ENCODE results near the gene CRY1. TPM values are rescaled to one million over a fixed set of nuclear protein-coding genes. Genes with fewer than 3 reads are reported as not detected.
"Not testable (repeated sequence)": the region's sequence is repeated elsewhere in the genome, so short reads cannot be mapped to it uniquely, and the experiment has no call there.

Gene CRY1
- total RNA-seq, 1 donor from 2014 or later, result 19.2 TPM

DNA sequence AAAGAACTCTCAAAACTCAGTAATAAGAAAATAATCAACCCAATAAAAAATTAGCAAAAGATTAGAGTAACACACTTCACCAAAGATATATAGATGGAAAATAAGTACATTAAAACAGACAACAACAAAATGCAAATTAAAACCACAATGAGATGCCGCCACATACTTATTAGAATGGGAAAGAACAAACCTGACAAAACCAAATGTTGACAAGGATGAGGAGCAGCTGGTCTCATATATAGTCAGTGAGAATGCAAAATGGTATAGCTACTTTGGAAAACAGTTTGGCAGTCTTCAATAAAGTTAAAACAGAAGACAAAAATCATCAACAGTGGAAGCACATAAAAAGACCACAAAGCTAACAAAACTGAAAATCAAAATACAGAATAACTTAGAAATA is 29.1 kb downstream of the CRY1 start:
- no peak for DNase-seq

- no peak for DNase-seq
Measured at GRCh38 chr12:107058190-107058589, 35.2 kb downstream of the CRY1 start.

- peak; percentile 57 for DNase-seq
Measured at GRCh38 chr12:107057071-107057834, 36.1 kb downstream of the CRY1 start.

- DNase-seq, result no peak
Measured at GRCh38 chr12:107053709-107054108, 39.6 kb downstream of the CRY1 start.

DNA sequence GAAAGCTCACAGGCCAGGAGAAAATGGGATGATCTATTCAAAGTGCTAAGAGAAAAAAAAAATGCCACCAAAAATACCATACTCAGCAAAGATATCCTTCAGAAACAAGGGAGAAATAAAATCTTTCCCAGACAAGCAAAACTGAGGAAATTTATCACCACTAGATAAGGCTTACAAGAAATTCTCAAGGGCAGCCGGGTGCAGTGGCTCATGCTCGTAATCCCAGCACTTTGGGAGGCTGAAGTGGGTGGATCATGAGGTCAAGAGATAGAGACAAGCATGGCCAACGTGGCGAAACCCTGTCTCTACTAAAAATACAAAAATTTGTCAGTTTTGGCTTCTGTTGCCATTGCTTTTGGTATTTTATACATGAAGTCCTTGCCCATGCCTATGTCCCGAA is 48.2 kb downstream of the CRY1 start:
- no peak for DNase-seq

GRCh38 chr12:107042801-107043200 is 50.5 kb downstream of the CRY1 start:
- no peak for DNase-seq

DNA sequence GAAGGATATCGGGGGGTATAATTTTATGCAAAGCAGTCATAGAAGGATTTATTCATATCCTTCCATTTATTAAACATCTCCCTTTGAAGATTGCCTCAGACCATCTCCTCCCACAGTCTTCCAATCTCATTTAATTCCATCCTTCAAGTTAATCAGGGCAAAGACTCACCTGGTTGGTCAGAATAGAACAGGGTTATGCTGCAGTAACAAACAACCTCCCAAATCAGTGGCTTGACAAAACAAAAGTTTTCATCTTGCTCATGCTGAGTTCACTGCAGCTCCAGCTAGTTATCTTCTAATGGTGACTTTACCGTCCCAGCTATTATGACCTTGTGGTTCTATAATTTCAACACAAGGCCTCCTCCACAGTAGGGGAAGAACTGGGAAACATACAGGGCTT is 57.6 kb downstream of the CRY1 start:
- DNase-seq, result no peak

DNA sequence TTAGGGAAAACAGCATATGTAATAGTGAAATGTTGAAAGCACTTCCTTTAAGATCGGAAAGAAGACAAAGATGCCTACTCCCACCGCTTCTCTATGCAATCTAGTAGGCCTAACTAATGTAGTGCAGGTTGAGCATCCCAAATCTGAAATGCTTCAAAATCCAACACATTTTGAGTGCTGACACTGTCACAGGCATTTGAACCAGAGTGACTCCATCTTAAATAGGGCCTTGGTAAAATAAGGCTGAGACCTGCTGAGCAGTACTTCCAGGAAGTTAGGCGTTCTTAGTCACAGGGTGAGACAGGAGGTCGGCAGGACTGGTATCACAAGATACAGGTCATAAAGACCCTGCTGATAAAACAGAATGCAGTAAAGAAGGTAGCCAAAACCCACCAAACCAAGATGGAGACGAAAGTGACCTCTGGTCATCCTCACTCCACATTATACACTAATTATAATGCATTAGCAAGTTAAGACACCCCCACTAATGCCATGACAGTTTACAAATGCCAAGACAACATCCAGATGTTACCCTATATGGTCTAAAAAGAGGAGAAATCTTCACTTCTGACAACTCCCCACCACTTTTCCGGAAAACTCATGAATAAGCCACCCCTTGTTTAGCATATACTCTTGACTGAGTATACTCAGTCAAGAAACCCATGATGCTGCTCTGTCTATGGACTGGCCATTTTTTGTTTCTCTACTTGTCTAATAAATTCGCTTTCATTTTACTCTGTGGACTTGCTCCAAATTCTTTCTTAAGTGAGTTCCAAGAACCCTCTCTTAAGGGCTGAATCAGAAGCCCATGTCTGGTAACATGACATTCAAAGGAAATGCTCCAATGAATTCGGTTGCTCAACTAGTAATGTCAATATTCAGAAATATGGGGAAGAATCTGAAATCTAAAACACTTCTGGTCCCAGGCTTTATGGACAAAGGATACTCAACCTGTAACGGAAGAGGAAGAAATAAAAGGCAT is 59.3 kb downstream of the CRY1 start:
- DNase-seq, result no peak

GRCh38 chr12:107032266-107032665 is 61.1 kb downstream of the CRY1 start:
- DNase-seq, result peak; percentile 48

- no peak for DNase-seq
Measured at GRCh38 chr12:107031061-107031460, 62.3 kb downstream of the CRY1 start.

DNA sequence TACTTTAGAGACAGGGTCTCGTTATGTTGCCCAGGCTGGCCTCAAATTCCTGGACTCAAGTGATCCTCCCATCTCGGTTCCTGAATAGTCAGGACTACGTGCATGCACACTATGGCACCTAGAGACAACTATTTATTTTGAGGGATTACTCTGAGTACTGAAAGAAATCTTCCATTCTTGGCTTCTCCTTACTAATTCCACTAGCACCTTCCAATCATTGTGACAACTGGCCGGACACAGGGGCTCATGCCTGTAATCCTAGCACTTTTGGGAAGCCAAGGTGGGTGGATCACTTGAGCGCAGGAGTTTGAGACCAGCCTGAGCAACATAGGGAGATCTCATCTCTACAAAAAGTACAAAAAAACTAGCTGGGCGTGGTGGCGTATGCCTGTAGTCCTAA is 64.3 kb downstream of the CRY1 start:
- DNase-seq, result no peak

DNA sequence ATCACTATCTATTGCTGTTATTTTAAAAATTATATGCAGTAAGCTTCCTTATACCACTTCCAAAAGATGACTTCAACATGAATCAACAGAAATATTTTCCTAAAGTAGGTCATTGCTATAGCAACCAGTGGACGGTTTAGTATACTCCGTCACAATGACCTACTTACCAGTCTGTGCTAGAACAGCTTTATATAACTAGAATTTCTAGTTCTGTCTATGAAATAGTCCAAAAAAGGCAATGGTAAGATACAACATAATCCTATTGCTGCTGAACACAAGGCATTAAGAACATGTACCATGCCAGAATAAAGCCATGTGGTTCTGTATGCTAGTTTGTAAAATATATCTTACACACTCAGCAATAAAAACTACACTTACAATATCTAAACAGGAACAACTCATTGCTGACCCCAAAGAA is 65.7 kb downstream of the CRY1 start:
- DNase-seq, result peak; percentile 93

GRCh38 chr12:107026806-107027635 is 66.3 kb downstream of the CRY1 start:
- peak; percentile 4 for DNase-seq

DNA sequence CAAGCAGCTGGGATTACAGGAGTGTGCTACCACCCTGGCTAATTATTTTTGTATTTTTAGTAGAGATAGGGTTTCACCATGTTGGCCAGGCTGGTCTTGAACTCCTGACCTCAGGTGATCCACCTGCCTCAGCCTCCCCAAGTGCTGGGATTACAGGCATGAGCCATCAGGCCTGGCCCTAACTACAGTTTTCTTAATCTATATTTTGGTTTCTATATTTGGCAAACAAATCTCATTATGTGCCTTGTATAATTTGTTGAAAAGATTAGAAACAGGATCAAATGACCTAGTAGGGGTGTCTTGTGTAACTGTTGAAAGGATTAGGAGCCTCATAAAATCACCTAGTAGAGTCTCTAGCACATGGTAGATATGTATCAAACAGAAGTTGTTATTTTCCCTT is 67.0 kb downstream of the CRY1 start:
- DNase-seq, result not testable (repeated sequence)

DNA sequence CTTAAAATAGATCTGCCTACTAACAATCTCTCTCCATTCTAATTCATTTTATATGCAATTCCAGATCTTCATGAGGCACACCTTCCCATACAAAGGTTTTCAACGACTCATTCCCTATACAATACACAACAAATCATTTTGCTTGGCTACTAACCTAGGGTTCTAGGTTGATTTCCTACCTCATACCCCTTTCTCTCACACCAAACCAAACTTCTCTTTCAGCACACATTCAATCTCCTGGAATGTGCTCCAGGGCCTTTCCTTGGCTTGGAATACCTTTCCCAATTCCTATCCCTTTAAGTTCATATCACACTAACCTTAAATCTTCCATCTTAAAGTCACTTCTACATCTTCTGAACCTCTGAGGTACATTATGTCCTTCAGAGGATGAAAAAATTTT is 67.7 kb downstream of the CRY1 start:
- DNase-seq, result no peak

DNA sequence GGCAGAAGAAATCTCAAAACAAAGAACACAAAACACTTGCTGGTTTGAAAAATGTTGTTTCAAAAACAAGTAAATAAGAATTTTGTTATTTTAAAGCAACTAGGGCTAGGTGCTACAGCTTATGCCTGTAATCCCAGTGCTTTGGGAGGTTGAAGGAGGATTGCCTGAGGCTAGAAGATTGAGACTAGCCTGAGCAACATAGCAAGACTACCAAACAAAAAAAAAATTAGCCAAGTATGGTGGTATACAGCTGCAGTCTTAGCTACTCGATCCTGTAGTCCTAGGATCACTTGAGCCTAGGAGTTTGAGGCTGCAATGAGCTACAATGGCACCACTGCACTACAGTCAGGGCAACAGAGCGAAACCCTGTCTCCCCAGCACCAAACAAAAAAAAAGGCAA is 73.8 kb downstream of the CRY1 start:
- no peak for DNase-seq

DNA sequence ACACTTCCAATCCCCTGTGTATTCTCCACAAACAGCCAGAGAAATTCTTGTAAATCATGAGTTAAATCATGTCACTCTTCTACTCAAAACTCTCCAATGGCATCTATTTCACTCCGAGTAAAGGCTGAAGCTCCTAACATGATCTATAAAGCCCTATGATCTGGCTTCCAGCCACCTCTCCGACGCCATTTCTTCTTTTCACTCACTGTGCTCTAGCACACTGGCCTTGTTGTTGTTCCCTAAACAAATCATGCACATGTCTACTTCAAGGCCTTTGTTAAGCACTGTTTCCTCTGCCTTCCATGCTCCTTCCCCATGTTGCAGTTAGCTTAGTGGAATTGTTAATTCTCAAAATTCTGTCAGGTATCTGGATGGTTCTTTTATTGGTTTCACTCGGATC is 76.3 kb downstream of the CRY1 start:
- no peak for DNase-seq

DNA sequence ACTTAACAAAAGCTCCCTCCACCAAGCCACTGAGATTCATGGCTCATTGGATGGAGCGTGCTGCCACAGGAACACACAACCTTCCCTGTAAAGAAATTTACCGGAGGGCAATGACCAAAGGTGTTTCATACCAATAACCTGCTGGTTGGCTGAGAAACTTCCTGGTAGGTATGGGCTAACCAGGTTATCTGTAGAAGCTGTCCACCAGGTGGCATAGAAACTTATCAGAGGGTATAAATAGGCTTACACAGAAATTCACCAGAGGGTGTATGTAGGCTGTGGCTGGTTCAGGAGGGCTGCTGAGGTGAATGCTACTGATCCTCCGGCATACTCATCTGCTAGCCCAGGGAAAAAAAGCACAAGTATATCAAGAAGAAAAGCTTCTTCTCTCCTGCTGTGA is 79.3 kb downstream of the CRY1 start:
- DNase-seq, result no peak

DNA sequence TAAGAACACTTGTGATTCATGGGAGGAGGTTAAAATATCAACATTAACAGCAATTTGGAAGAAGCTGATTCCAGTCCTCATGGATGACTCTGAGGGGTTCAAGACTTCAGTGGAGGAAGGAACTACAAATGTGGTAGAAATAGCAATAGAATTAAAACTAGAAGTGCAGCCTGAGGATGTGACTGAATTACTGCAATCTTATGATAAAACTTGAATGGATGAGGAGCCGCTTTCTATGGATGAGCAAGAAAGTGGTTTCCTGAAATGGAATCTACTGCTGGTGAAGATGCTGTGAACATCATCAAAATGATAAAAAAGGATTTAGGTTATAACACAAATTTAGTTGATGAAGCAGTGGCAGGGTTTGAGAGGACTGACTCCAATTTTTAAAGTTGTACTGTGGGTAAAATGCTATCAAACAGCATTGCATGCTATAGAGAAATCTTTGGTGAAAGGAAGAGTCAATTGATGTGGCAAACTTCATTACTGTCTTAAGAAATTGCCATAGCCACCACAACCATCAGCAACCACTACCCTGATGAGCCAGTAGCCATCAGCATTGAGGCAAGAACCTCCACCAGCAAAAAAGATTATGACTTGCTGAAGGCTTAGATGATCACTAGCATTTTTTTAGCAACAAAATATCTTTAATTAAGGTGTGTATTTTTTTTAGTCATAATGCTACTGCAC is 80.5 kb downstream of the CRY1 start:
- no peak for DNase-seq

- no peak for DNase-seq
Measured at GRCh38 chr12:107011519-107011918, 81.8 kb downstream of the CRY1 start.

- DNase-seq, result no peak
Measured at GRCh38 chr12:107007411-107007810, 85.9 kb downstream of the CRY1 start.

DNA sequence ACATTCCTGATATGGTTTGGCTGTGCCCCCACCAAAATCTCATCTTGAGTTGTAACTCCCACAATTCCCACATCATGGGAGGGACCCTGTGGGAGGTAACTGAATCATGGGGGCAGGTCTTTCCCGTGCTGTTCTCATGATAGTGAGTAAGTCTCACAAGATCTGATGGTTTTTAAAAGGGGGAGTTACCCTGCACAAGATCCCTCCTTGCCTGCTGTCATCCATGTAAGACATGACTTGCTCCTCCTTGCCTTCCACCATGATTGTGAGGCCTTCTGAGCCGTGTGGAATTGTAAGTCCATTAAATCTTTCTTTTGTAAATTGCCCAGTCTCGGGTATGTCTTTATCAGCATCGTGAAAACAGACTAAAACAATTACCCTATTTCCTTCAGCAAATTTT is 90.7 kb downstream of the CRY1 start:
- DNase-seq, result not testable (repeated sequence)
